ENCODE data around the gene GPR37L1.

GRCh38 chr1:202162418-202163280, 39.9 kb downstream of the GPR37L1 start:
- TF ChIP-seq TAF1 (IDR thresholded peaks at IDR 0.05; ENCODE audit: borderline replicate concordance, low read depth, low read length) (no peak), POLR2A (IDR thresholded peaks at IDR 0.05; ENCODE audit: low read depth, low read length) (no peak), POLR2AphosphoS5 (IDR thresholded peaks at IDR 0.05; ENCODE audit: low read depth, low read length) (no peak)

Data from GM12892 (cell line).